CD14-positive monocyte (primary cell): Measurements from ENCODE around the gene SOX3. TPM values are rescaled to one million over a fixed set of nuclear protein-coding genes. Genes with fewer than 3 reads are reported as not detected.

Experiments used
- DNase-seq, 3 donors: peaks; one replicate each; pipeline ENCODE4 v3.0.0-alpha.2; 2011 to 2022
- H2AFZ ChIP-seq: 2 replicates; pipeline ENCODE4 v1.6.0; 2012; ENCODE audit warnings: mild to moderate bottlenecking, low read depth, low read length, inconsistent platforms; ENCODE audit not compliant: insufficient read depth, poor library complexity, severe bottlenecking
- H3K27ac ChIP-seq, 2 donors: 1 replicate in 1 of 2; 2 replicates in 1 of 2; pipeline ENCODE4 v1.5.1; 2012 to 2013; ENCODE audit warnings: low read length in 2 of 2, control low read depth in 1 of 2, inconsistent platforms in 1 of 2, low read depth in 1 of 2, mild to moderate bottlenecking in 1 of 2
- H3K27me3 ChIP-seq, 2 donors: one replicate each; pipeline versions ENCODE4 v1.6.0 to v1.6.1; 2011 to 2013; ENCODE audit warnings: low read length in 2 of 2; ENCODE audit not compliant: control insufficient read depth in 2 of 2, insufficient read depth in 2 of 2
- H3K36me3 ChIP-seq, 2 donors: replicated peaks in 1 of 2; 1 replicate in 1 of 2; 2 replicates in 1 of 2; pipeline versions ENCODE4 v1.5.1 to v1.6.1; 2012 to 2013; ENCODE audit warnings: low read length in 2 of 2, control low read depth in 1 of 2, inconsistent platforms in 1 of 2, mild to moderate bottlenecking in 1 of 2; ENCODE audit not compliant: insufficient read depth in 2 of 2, control insufficient read depth in 1 of 2
- H3K4me1 ChIP-seq, 2 donors: 1 replicate in 1 of 2; 2 replicates in 1 of 2; pipeline versions ENCODE4 v1.5.1 to v1.6.1; 2012 to 2013; ENCODE audit warnings: low read length in 2 of 2, control low read depth in 1 of 2, inconsistent platforms in 1 of 2, mild to moderate bottlenecking in 1 of 2, moderate library complexity in 1 of 2; ENCODE audit not compliant: insufficient read depth in 2 of 2, control insufficient read depth in 1 of 2
- H3K4me2 ChIP-seq: replicated peaks from 2 replicates; pipeline ENCODE3; 2012; ENCODE audit warnings: low read length, moderate library complexity, mild to moderate bottlenecking; ENCODE audit not compliant: poor library complexity, severe bottlenecking; ENCODE audit errors: extremely low read depth
- H3K4me3 ChIP-seq, 3 experiments: fragments of 200-600 bp in 1 of 3; sonication (generic) in 1 of 3; replicated peaks in 1 of 3; 1 replicate in 2 of 3; 2 replicates in 1 of 3; pipeline ENCODE4 v1.5.1; 2011 to 2013; ENCODE audit warnings: low read length in 3 of 3, mild to moderate bottlenecking in 3 of 3, control low read depth in 2 of 3, low read depth in 2 of 3, inconsistent platforms in 1 of 3, moderate library complexity in 1 of 3
- H3K79me2 ChIP-seq: 2 replicates; pipeline ENCODE4 v1.6.0; 2012; ENCODE audit warnings: mild to moderate bottlenecking, control low read depth, inconsistent platforms, low read length, moderate library complexity; ENCODE audit not compliant: insufficient read depth
- H3K9ac ChIP-seq: 2 replicates; pipeline ENCODE4 v1.6.0; 2017; ENCODE audit warnings: low read length, mild to moderate bottlenecking; ENCODE audit not compliant: insufficient read depth, poor library complexity, severe bottlenecking
- H3K9me3 ChIP-seq, 2 donors: replicated peaks in 1 of 2; 1 replicate in 1 of 2; 2 replicates in 1 of 2; pipeline versions ENCODE4 v1.5.1 to v1.6.1; 2012 to 2013; ENCODE audit warnings: low read length in 2 of 2, control low read depth in 1 of 2; ENCODE audit not compliant: control insufficient read depth in 1 of 2, insufficient read depth in 1 of 2
- H4K20me1 ChIP-seq: 2 replicates; pipeline ENCODE4 v1.6.0; 2012; ENCODE audit warnings: mild to moderate bottlenecking, low read length, control low read depth, moderate library complexity; ENCODE audit not compliant: insufficient read depth
- H3K27ac Mint-ChIP-seq, 7 donors: one replicate each; pipeline ENCODE4 v1.8.0; 2020; ENCODE audit warnings: mild to moderate bottlenecking in 7 of 7, mixed read lengths in 7 of 7, moderate library complexity in 6 of 7, inconsistent platforms in 2 of 7
- H3K27me3 Mint-ChIP-seq, 3 donors: one replicate each; pipeline ENCODE4 v1.8.0; 2021 to 2022; ENCODE audit warnings: low read depth in 3 of 3, mild to moderate bottlenecking in 3 of 3, mixed read lengths in 3 of 3, moderate library complexity in 3 of 3, inconsistent platforms in 1 of 3
- H3K36me3 Mint-ChIP-seq, 2 donors: one replicate each; pipeline ENCODE4 v1.8.0; 2020; ENCODE audit warnings: mixed read lengths in 2 of 2, inconsistent platforms in 1 of 2, mild to moderate bottlenecking in 1 of 2
- H3K4me1 Mint-ChIP-seq: one replicate; pipeline ENCODE4 v1.8.0; 2020; ENCODE audit warnings: mild to moderate bottlenecking, mixed read lengths
- H3K4me3 Mint-ChIP-seq, 2 donors: one replicate each; pipeline ENCODE4 v1.8.0; 2020; ENCODE audit warnings: mild to moderate bottlenecking in 2 of 2, mixed read lengths in 2 of 2, moderate library complexity in 1 of 2
- H3K9me3 Mint-ChIP-seq, 7 donors: one replicate each; pipeline ENCODE4 v1.8.0; 2020 to 2022; ENCODE audit warnings: mixed read lengths in 7 of 7, mild to moderate bottlenecking in 6 of 7, moderate library complexity in 6 of 7, inconsistent platforms in 2 of 7
- WGBS: methylation state at CpG from one replicate; pipeline ENCODE4 v1.1.5; 2013; ENCODE audit warnings: missing lambda C conversion rate; ENCODE audit not compliant: insufficient coverage; 5-methylcytosine and 5-hydroxymethylcytosine counted together
- intact Hi-C, 2 donors: fragments of 100-400 bp; cut with micrococcal nuclease; formaldehyde crosslinking; loops; one replicate each; pipeline versions ENCODE4 v1.15.0 to v1.15.1; 2023
- polyA plus RNA-seq, 3 donors: library from polyadenylated mRNA; depleted of rRNA in 1 of 3; unstranded in 2 of 3; stranded (reverse) in 1 of 3; fragments of 300-500 nt in 2 of 3; fragments of >200 nt in 1 of 3; fragmentation: Illumina TruSeq in 2 of 3; gene quantifications; 1 replicate in 2 of 3; 2 replicates in 1 of 3; pipeline ENCODE4 v1.2.3, GENCODE V29; 2012 to 2021
- TF ChIP-seq, protein P1 (sequence below): fragments of 200-600 bp; IDR thresholded peaks from one replicate; pipeline ENCODE4 v1.8.0; 2022; ENCODE audit warnings: antibody characterized with exemption, mild to moderate bottlenecking

Gene SOX3
- polyA plus RNA-seq, 3 donors: not detected

DNA sequence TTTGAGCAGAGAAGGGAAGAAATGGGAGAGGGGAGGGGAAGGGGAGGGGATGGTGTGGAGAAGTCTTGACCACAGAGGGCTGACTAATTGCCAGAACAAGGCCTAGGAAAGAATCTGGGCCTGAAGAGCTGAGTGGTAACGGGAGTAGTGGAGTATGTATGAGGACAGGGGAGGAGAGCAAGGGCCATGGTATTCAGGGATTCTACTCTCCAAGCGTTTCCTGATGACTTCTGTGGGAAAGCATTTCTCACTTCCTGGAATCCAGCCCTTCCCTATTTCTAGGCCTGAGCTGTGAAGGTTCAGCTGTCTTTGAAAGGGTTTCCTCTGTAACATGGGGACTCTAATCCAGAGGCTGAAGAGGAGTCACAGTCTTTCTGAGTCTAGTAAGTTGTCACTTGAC, 19.7 kb upstream of the SOX3 start:
- H4K20me1 ChIP-seq: no peaks in the 10 kb centered on the region
- H3K4me1 ChIP-seq: no peaks in the 10 kb centered on the region
- intact Hi-C loops: no loop called here
- H3K27ac Mint-ChIP-seq: no peak overlapping the region
- H3K4me3 ChIP-seq: no peak overlapping the region
- WGBS: no CpG with 5 or more reads among the region's 2 CpGs
- H3K36me3 Mint-ChIP-seq: no peaks in the 10 kb centered on the region
- H3K4me1 Mint-ChIP-seq: no peaks in the 10 kb centered on the region
- no peak overlapping the region for H3K9ac ChIP-seq
- no peak overlapping the region for H3K4me3 Mint-ChIP-seq
- no peak overlapping the region for H3K27ac ChIP-seq
- DNase-seq: no peak
- no peaks in the 10 kb centered on the region for H3K79me2 ChIP-seq
- H3K4me2 ChIP-seq: no peak overlapping the region
- no peaks in the 10 kb centered on the region for H3K9me3 Mint-ChIP-seq
- H3K27me3 Mint-ChIP-seq: peaks cover 0 to 6% (median 4%) of the 10 kb centered on the region in 3 donors
- no peaks in the 10 kb centered on the region for H3K36me3 ChIP-seq
- peaks cover 0 to 2% of the 10 kb centered on the region in 2 donors for H3K27me3 ChIP-seq
- no peak overlapping the region for H2AFZ ChIP-seq
- TF ChIP-seq, protein P1, sequence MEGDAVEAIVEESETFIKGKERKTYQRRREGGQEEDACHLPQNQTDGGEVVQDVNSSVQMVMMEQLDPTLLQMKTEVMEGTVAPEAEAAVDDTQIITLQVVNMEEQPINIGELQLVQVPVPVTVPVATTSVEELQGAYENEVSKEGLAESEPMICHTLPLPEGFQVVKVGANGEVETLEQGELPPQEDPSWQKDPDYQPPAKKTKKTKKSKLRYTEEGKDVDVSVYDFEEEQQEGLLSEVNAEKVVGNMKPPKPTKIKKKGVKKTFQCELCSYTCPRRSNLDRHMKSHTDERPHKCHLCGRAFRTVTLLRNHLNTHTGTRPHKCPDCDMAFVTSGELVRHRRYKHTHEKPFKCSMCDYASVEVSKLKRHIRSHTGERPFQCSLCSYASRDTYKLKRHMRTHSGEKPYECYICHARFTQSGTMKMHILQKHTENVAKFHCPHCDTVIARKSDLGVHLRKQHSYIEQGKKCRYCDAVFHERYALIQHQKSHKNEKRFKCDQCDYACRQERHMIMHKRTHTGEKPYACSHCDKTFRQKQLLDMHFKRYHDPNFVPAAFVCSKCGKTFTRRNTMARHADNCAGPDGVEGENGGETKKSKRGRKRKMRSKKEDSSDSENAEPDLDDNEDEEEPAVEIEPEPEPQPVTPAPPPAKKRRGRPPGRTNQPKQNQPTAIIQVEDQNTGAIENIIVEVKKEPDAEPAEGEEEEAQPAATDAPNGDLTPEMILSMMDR: no peak
- H3K9me3 ChIP-seq: no peaks in the 10 kb centered on the region

GRCh38 chrX:140521393-140521792, 16.5 kb upstream of the SOX3 start:
- no peak overlapping the region for H3K4me3 Mint-ChIP-seq
- no peaks in the 10 kb centered on the region for H3K4me1 Mint-ChIP-seq
- no peaks in the 10 kb centered on the region for H3K4me1 ChIP-seq
- no peak for DNase-seq
- no CpG with 5 or more reads among the region's 5 CpGs for WGBS
- H3K79me2 ChIP-seq: no peaks in the 10 kb centered on the region
- H3K27ac ChIP-seq: no peak overlapping the region
- H4K20me1 ChIP-seq: no peaks in the 10 kb centered on the region
- no peak overlapping the region for H3K27ac Mint-ChIP-seq
- H3K4me2 ChIP-seq: no peak overlapping the region
- no peaks in the 10 kb centered on the region for H3K9me3 Mint-ChIP-seq
- H3K36me3 ChIP-seq: no peaks in the 10 kb centered on the region
- H3K9ac ChIP-seq: no peak overlapping the region
- TF ChIP-seq, protein P1: no peak
- peaks cover 0 to 5% of the 10 kb centered on the region in 2 donors for H3K27me3 ChIP-seq
- H2AFZ ChIP-seq: no peak overlapping the region
- H3K36me3 Mint-ChIP-seq: no peaks in the 10 kb centered on the region
- intact Hi-C loops: no loop called here
- H3K9me3 ChIP-seq: no peaks in the 10 kb centered on the region
- H3K4me3 ChIP-seq: no peak overlapping the region
- peaks cover 0 to 6% (median 4%) of the 10 kb centered on the region in 3 donors for H3K27me3 Mint-ChIP-seq
